ENCODE data around the gene CNTNAP3B. TPM values are rescaled to one million over a fixed set of nuclear protein-coding genes. Genes with fewer than 3 reads are reported as not detected.
"Not testable (repeated sequence)": the region's sequence is repeated elsewhere in the genome, so short reads cannot be mapped to it uniquely, and the experiment has no call there.

Gene CNTNAP3B
- total RNA-seq, 1 donor from 2014 or later, result 3.6 TPM

DNA sequence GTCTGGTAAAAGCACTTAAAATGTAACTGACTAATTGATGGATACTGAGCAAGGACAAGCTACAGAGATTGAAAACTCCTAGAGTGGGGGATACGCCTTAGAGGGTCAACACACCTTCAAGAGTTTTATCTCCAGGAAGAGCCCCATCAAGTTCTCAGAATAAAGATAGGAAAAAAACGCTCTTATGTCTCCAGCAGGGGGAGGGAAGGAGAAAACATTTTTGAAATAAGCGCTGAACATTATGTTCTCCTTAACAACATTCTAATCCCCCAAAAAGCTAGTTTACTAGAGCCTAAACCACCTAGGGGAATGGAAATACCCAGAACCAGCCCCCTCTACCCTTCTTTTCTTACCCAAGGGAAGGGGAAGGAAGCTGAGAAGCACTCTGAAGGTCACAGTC lies 187.5 kb downstream of the CNTNAP3B start:
- not testable (repeated sequence) for H2AFZ ChIP-seq (ENCODE audit: low read depth, low read length); H3K9me3 Mint-ChIP-seq (ENCODE audit: unreplicated experiment); H3K9me3 ChIP-seq (ENCODE audit: insufficient read depth, low read depth, low read length); H3K27me3 ChIP-seq (ENCODE audit: insufficient read depth, low read length); H3K4me3 ChIP-seq (ENCODE audit: insufficient read depth, low read depth, low read length); H3K4me1 Mint-ChIP-seq (ENCODE audit: low read depth, unreplicated experiment); H3K27ac ChIP-seq (ENCODE audit: low read depth, low read length); H3K27ac Mint-ChIP-seq (ENCODE audit: unreplicated experiment); H3K4me1 ChIP-seq (ENCODE audit: insufficient read depth, low read length); DNase-seq (ENCODE audit: low read depth); H3K79me2 ChIP-seq (ENCODE audit: insufficient read depth, low read length); H3K36me3 Mint-ChIP-seq (ENCODE audit: low read depth, unreplicated experiment); H4K20me1 ChIP-seq (ENCODE audit: insufficient read depth, low read length); H3K27me3 Mint-ChIP-seq (ENCODE audit: low read depth, unreplicated experiment); H3K4me2 ChIP-seq (ENCODE audit: low read length); H3K9ac ChIP-seq (ENCODE audit: low read length); H3K4me3 Mint-ChIP-seq (ENCODE audit: unreplicated experiment); FAIRE-seq; H3K36me3 ChIP-seq (ENCODE audit: insufficient read depth, low read length)

DNA sequence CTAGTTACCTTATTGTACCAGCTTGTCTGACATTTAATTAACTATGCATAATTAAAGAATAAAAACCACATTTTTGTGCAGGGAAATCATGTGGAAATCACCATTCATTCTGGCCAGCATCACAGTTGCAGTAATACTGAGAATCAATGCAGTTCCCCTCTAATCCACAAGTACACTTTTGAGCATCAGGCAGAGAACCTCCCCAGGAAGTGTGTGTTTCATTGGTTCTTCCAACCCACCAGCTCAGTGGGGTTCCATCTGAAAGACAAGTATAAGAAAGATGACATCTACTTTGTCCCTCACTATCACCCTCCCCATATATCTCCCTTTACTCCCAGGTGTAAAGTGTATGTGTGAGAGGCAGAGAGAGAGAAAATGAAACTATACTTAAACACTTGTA lies 191.1 kb downstream of the CNTNAP3B start:
- H3K36me3 ChIP-seq (ENCODE audit: insufficient read depth, low read length); H3K27ac Mint-ChIP-seq (ENCODE audit: unreplicated experiment); H3K4me3 ChIP-seq (ENCODE audit: insufficient read depth, low read depth, low read length); H3K9ac ChIP-seq (ENCODE audit: low read length); H3K4me2 ChIP-seq (ENCODE audit: low read length); DNase-seq (ENCODE audit: low read depth); H3K4me1 ChIP-seq (ENCODE audit: insufficient read depth, low read length); H4K20me1 ChIP-seq (ENCODE audit: insufficient read depth, low read length); H3K27ac ChIP-seq (ENCODE audit: low read depth, low read length); H3K79me2 ChIP-seq (ENCODE audit: insufficient read depth, low read length); H2AFZ ChIP-seq (ENCODE audit: low read depth, low read length); H3K4me1 Mint-ChIP-seq (ENCODE audit: low read depth, unreplicated experiment); H3K9me3 Mint-ChIP-seq (ENCODE audit: unreplicated experiment); H3K4me3 Mint-ChIP-seq (ENCODE audit: unreplicated experiment); H3K9me3 ChIP-seq (ENCODE audit: insufficient read depth, low read depth, low read length); FAIRE-seq; H3K27me3 Mint-ChIP-seq (ENCODE audit: low read depth, unreplicated experiment); H3K36me3 Mint-ChIP-seq (ENCODE audit: low read depth, unreplicated experiment); H3K27me3 ChIP-seq (ENCODE audit: insufficient read depth, low read length): not testable (repeated sequence)

DNA sequence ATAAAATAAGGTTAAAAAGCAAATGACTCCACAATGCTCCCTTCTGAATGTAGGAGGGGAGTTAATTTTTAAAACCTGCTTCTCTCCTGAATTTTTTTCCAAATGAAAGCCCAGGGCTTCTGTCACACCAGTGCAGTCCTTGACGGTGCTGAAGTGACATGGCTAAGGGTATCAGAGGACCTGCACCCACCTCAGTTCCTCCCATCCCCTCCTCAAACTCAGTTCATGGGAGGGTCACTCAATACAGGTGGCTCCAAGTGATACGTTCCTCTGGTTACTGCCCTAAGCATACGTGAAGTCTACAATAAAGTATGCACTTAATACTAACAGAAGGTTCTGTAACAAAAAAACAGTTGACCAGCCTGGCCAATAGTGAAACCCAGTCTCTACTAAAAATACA lies 193.5 kb downstream of the CNTNAP3B start:
- not testable (repeated sequence) for DNase-seq (ENCODE audit: low read depth); H3K4me3 ChIP-seq (ENCODE audit: insufficient read depth, low read depth, low read length); H3K9me3 Mint-ChIP-seq (ENCODE audit: unreplicated experiment); H3K36me3 ChIP-seq (ENCODE audit: insufficient read depth, low read length); H3K4me3 Mint-ChIP-seq (ENCODE audit: unreplicated experiment); H3K9me3 ChIP-seq (ENCODE audit: insufficient read depth, low read depth, low read length); H3K4me1 ChIP-seq (ENCODE audit: insufficient read depth, low read length); H3K27me3 ChIP-seq (ENCODE audit: insufficient read depth, low read length); H3K27me3 Mint-ChIP-seq (ENCODE audit: low read depth, unreplicated experiment); H3K36me3 Mint-ChIP-seq (ENCODE audit: low read depth, unreplicated experiment); H3K4me2 ChIP-seq (ENCODE audit: low read length); H3K9ac ChIP-seq (ENCODE audit: low read length); H3K27ac ChIP-seq (ENCODE audit: low read depth, low read length); H2AFZ ChIP-seq (ENCODE audit: low read depth, low read length); H3K4me1 Mint-ChIP-seq (ENCODE audit: low read depth, unreplicated experiment); H3K79me2 ChIP-seq (ENCODE audit: insufficient read depth, low read length); H3K27ac Mint-ChIP-seq (ENCODE audit: unreplicated experiment); FAIRE-seq; H4K20me1 ChIP-seq (ENCODE audit: insufficient read depth, low read length)

DNA sequence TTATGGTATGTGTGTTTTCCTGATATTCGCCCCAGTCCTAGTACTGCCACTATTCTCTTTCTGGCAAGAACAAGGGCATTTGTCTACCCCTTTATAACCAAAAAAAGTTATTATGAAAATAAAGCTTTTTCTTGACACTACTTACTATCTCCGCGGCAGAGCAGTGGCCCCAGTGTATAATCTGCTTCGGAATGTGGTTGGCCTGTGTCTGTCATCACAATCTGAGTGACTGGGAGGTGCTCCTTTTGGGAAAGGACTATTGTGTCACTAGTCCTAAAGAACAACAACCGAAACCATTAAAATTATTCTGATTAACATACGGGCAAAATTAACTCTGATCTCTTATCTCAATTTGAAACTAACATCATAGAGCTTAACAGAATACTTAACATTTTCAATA lies 200.1 kb downstream of the CNTNAP3B start:
- not testable (repeated sequence) for H3K4me3 Mint-ChIP-seq (ENCODE audit: unreplicated experiment); H2AFZ ChIP-seq (ENCODE audit: low read depth, low read length); H3K9me3 ChIP-seq (ENCODE audit: insufficient read depth, low read depth, low read length); FAIRE-seq; DNase-seq (ENCODE audit: low read depth); H3K4me1 Mint-ChIP-seq (ENCODE audit: low read depth, unreplicated experiment); H4K20me1 ChIP-seq (ENCODE audit: insufficient read depth, low read length); H3K27me3 ChIP-seq (ENCODE audit: insufficient read depth, low read length); H3K27ac ChIP-seq (ENCODE audit: low read depth, low read length); H3K4me2 ChIP-seq (ENCODE audit: low read length); H3K36me3 ChIP-seq (ENCODE audit: insufficient read depth, low read length); H3K79me2 ChIP-seq (ENCODE audit: insufficient read depth, low read length); H3K9me3 Mint-ChIP-seq (ENCODE audit: unreplicated experiment); H3K27me3 Mint-ChIP-seq (ENCODE audit: low read depth, unreplicated experiment); H3K27ac Mint-ChIP-seq (ENCODE audit: unreplicated experiment); H3K36me3 Mint-ChIP-seq (ENCODE audit: low read depth, unreplicated experiment); H3K4me3 ChIP-seq (ENCODE audit: insufficient read depth, low read depth, low read length); H3K9ac ChIP-seq (ENCODE audit: low read length); H3K4me1 ChIP-seq (ENCODE audit: insufficient read depth, low read length)

DNA sequence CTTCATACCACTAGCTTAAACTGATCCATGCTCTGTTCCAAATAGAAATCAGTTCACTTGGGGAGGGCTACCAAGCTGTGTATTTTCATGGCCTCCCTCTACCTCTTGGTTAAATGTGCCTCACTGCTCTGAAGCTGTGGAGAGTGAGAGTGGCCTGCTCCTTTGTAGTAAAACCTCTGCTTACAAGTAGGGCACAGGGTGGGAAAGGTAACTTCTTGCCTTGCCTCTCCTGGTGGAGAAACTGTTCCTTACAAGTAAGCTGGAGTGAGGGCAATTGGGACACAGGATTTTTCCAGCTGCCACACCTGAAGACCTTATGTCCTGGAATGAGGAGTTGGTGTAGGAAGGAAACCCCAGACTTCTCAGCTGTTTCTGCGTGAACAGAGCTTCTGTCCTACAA lies 211.9 kb downstream of the CNTNAP3B start:
- H3K27ac ChIP-seq (ENCODE audit: low read depth, low read length); H3K27me3 ChIP-seq (ENCODE audit: insufficient read depth, low read length); H3K36me3 ChIP-seq (ENCODE audit: insufficient read depth, low read length); H3K9me3 Mint-ChIP-seq (ENCODE audit: unreplicated experiment); H3K27me3 Mint-ChIP-seq (ENCODE audit: low read depth, unreplicated experiment); H3K9me3 ChIP-seq (ENCODE audit: insufficient read depth, low read depth, low read length); H3K4me1 Mint-ChIP-seq (ENCODE audit: low read depth, unreplicated experiment); H3K4me1 ChIP-seq (ENCODE audit: insufficient read depth, low read length); H3K36me3 Mint-ChIP-seq (ENCODE audit: low read depth, unreplicated experiment); DNase-seq (ENCODE audit: low read depth); H3K9ac ChIP-seq (ENCODE audit: low read length); H3K4me3 ChIP-seq (ENCODE audit: insufficient read depth, low read depth, low read length); H2AFZ ChIP-seq (ENCODE audit: low read depth, low read length); H3K27ac Mint-ChIP-seq (ENCODE audit: unreplicated experiment); FAIRE-seq; H3K4me2 ChIP-seq (ENCODE audit: low read length); H3K4me3 Mint-ChIP-seq (ENCODE audit: unreplicated experiment); H4K20me1 ChIP-seq (ENCODE audit: insufficient read depth, low read length); H3K79me2 ChIP-seq (ENCODE audit: insufficient read depth, low read length): not testable (repeated sequence)

DNA sequence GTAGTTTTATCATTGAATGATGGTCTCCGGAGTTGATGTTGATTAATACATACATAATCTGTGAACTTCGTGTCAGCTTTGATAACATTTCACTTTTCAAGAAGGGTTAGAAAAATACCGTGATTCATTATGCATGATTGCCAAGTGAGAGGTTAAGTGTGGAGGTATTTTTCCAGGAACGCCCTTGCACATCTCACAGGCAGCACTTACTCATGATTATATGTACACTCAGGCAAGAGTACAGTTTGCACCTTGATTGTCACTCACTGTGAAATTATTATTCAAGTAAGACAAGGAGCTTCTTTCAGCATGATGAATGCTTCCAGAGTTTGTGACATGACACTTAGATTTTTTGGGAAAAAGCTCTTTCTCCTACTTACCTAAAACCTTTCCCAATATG lies 223.7 kb downstream of the CNTNAP3B start:
- H3K4me1 ChIP-seq (ENCODE audit: insufficient read depth, low read length); H3K36me3 Mint-ChIP-seq (ENCODE audit: low read depth, unreplicated experiment); H3K4me3 Mint-ChIP-seq (ENCODE audit: unreplicated experiment); H3K79me2 ChIP-seq (ENCODE audit: insufficient read depth, low read length); H3K4me2 ChIP-seq (ENCODE audit: low read length); H3K27me3 ChIP-seq (ENCODE audit: insufficient read depth, low read length); H3K9me3 Mint-ChIP-seq (ENCODE audit: unreplicated experiment); H3K27ac Mint-ChIP-seq (ENCODE audit: unreplicated experiment); H3K36me3 ChIP-seq (ENCODE audit: insufficient read depth, low read length); H3K4me3 ChIP-seq (ENCODE audit: insufficient read depth, low read depth, low read length); H2AFZ ChIP-seq (ENCODE audit: low read depth, low read length); H3K9ac ChIP-seq (ENCODE audit: low read length); DNase-seq (ENCODE audit: low read depth); FAIRE-seq; H3K27ac ChIP-seq (ENCODE audit: low read depth, low read length); H3K4me1 Mint-ChIP-seq (ENCODE audit: low read depth, unreplicated experiment); H4K20me1 ChIP-seq (ENCODE audit: insufficient read depth, low read length); H3K9me3 ChIP-seq (ENCODE audit: insufficient read depth, low read depth, low read length); H3K27me3 Mint-ChIP-seq (ENCODE audit: low read depth, unreplicated experiment): not testable (repeated sequence)
